ENCODE data around the gene TCF4.

Gene TCF4

DNA sequence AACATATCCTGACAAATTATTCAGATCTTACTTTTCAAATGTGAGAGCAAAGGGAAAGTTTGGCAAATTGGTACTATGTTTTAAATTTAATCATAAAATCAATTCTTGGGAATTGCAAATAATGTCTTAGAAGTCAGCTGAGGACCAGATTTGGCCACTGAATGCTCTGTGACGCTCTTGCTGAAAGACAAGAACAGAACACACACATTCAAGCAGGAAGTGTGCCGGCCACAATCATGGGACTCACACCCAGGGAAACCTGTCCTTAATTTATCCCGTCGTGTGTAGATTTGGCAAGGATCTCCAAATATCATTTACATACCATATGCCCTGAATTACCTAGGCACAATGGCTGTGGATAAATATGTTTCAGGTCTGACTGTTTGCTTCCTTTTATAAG is 253.1 kb downstream of the TCF4 start:
- Histone ChIP-seq H3K4me3 (ENCODE audit: low read depth, low read length) (no peak overlapping the region), H3K27ac (ENCODE audit: low read depth, low read length) (no peak overlapping the region)

DNA sequence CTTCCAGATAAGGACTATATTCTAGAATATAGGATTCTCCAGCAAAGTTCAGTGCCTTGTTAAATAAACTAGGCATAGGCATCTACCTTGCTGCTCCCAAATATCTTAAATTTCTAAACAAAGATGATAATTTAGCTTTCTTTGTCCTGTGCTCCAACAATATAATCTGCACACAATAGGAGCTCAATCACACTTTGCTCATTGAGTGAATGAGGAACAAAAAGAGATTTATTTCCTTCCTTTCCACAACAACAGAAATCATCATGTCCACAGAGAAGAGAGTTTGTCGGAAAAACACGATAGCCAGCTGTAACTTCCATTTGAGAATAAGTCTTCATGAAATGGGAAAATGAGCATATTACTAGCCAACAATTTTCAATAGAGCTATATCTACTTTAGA is 256.7 kb downstream of the TCF4 start:
- Histone ChIP-seq H3K9ac (ENCODE audit: low read depth, low read length) (no peak overlapping the region), H3K36me3 (ENCODE audit: control insufficient read depth, insufficient read depth, low read length) (no peaks in the 10 kb centered on the region), H3K27ac (ENCODE audit: low read depth, low read length) (no peak overlapping the region), H3K4me3 (ENCODE audit: low read depth, low read length) (no peak overlapping the region), H3K4me1 (ENCODE audit: control insufficient read depth, insufficient read depth, low read length) (peaks cover 5% of the 10 kb centered on the region), H3K27me3 (ENCODE audit: control insufficient read depth, insufficient read depth, low read length) (no peaks in the 10 kb centered on the region), H3K9me3 (ENCODE audit: control insufficient read depth, insufficient read depth, low read length) (no peaks in the 10 kb centered on the region)

More for the DNA sequence above, 253.1 kb downstream of the TCF4 start:
- no peaks in the 10 kb centered on the region for H3K9me3 ChIP-seq (ENCODE audit: control insufficient read depth, insufficient read depth, low read length)
- peaks cover 39% of the 10 kb centered on the region for H3K4me1 ChIP-seq (ENCODE audit: control insufficient read depth, insufficient read depth, low read length)
- H3K27me3 ChIP-seq (ENCODE audit: control insufficient read depth, insufficient read depth, low read length), result no peaks in the 10 kb centered on the region
- H3K36me3 ChIP-seq (ENCODE audit: control insufficient read depth, insufficient read depth, low read length), result no peaks in the 10 kb centered on the region
- no peak overlapping the region for H3K9ac ChIP-seq (ENCODE audit: low read depth, low read length)

DNA sequence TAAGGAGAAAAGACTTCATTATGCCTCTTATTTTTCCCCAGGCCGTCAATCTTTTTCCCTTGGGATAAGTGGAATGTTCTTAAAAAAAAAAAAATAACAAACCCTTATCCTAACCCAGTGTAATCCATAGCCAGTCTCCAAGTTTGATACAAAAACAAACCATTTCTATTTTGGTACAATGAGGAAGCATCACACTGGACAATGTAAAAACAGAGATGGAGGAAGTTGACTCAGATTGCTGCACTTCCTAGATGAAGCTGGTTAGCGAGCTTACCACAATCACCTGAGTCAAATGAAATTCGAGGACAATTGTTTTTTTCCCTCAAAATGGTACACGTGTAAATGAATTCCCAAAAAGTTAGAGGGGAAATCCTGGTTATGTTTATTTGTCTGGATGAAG is 259.7 kb downstream of the TCF4 start:
- H3K4me3 ChIP-seq (ENCODE audit: low read depth, low read length), result no peak overlapping the region
- no peaks in the 10 kb centered on the region for H3K27me3 ChIP-seq (ENCODE audit: control insufficient read depth, insufficient read depth, low read length)
- H3K36me3 ChIP-seq (ENCODE audit: control insufficient read depth, insufficient read depth, low read length), result no peaks in the 10 kb centered on the region
- H3K4me1 ChIP-seq (ENCODE audit: control insufficient read depth, insufficient read depth, low read length), result peaks cover 18% of the 10 kb centered on the region
- H3K9me3 ChIP-seq (ENCODE audit: control insufficient read depth, insufficient read depth, low read length), result no peaks in the 10 kb centered on the region
- no peak overlapping the region for H3K9ac ChIP-seq (ENCODE audit: low read depth, low read length)
- H3K27ac ChIP-seq (ENCODE audit: low read depth, low read length), result no peak overlapping the region

DNA sequence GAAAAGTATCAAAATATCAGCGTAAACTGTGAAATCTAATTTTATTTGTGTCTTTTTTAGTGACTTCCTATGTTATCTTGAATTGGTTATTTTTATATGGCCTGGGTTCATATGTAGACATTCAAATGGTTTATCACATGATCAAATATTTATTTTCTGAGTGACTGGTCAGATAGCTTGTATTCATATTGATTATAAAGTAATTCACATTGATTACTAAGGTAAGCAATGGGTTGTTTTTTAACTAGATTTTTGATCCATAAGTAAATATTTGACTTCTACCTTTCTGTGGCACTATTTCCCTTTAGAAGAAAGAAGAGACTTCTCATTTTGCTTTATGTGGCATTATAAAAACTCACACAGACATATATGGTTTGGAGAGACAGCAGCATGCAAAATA is 260.5 kb downstream of the TCF4 start:
- Histone ChIP-seq H3K4me1 (ENCODE audit: control insufficient read depth, insufficient read depth, low read length) (peaks cover 25% of the 10 kb centered on the region), H3K36me3 (ENCODE audit: control insufficient read depth, insufficient read depth, low read length) (no peaks in the 10 kb centered on the region), H3K27me3 (ENCODE audit: control insufficient read depth, insufficient read depth, low read length) (no peaks in the 10 kb centered on the region), H3K9me3 (ENCODE audit: control insufficient read depth, insufficient read depth, low read length) (no peaks in the 10 kb centered on the region), H3K27ac (ENCODE audit: low read depth, low read length) (no peak overlapping the region), H3K4me3 (ENCODE audit: low read depth, low read length) (no peak overlapping the region), H3K9ac (ENCODE audit: low read depth, low read length) (no peak overlapping the region)

DNA sequence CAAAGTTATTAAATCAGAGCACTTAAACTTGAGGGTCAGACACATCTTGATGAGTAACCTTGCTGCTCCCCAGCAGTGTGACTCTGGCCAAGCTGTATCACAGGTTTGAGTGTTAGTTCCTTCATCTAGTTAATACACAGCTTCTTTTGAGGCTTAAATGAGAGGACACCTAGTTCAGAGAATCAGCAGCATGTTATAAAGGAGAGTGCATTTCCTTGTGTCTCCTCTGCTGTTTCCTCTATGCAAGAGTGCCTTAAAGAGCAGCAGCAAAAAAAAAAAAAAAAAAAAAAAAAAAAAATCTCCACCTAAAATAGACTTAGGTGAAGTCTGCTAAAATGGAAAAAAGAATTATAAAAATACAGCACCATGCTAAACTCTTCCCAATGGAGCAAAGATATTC is 261.9 kb downstream of the TCF4 start:
- no peaks in the 10 kb centered on the region for H3K36me3 ChIP-seq (ENCODE audit: control insufficient read depth, insufficient read depth, low read length)
- H3K27ac ChIP-seq (ENCODE audit: low read depth, low read length), result no peak overlapping the region
- no peaks in the 10 kb centered on the region for H3K27me3 ChIP-seq (ENCODE audit: control insufficient read depth, insufficient read depth, low read length)
- no peak overlapping the region for H3K9ac ChIP-seq (ENCODE audit: low read depth, low read length)
- H3K9me3 ChIP-seq (ENCODE audit: control insufficient read depth, insufficient read depth, low read length), result no peaks in the 10 kb centered on the region
- peaks cover 23% of the 10 kb centered on the region for H3K4me1 ChIP-seq (ENCODE audit: control insufficient read depth, insufficient read depth, low read length)
- H3K4me3 ChIP-seq (ENCODE audit: low read depth, low read length), result no peak overlapping the region

DNA sequence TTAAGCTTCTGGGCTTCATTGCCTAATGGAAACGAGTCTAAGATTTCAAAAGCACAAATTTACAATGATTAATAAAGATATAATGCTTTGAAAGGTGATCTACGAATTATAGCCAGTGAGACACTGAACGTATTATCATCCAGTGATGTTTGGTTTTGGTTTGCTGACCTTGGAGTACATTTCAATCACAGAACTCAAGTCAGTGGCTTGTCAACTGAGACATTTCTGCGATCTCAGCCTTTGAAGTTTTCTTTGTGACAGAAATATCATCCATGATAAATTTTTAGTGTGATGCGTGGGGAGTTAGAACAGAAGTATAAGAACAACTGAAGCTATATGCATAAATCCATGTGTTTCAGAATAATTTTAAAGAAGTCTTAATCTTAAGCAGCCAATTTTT is 263.8 kb downstream of the TCF4 start:
- H3K27ac ChIP-seq (ENCODE audit: low read depth, low read length), result no peak overlapping the region
- no peaks in the 10 kb centered on the region for H3K27me3 ChIP-seq (ENCODE audit: control insufficient read depth, insufficient read depth, low read length)
- peaks cover 39% of the 10 kb centered on the region for H3K4me1 ChIP-seq (ENCODE audit: control insufficient read depth, insufficient read depth, low read length)
- no peaks in the 10 kb centered on the region for H3K36me3 ChIP-seq (ENCODE audit: control insufficient read depth, insufficient read depth, low read length)
- H3K9ac ChIP-seq (ENCODE audit: low read depth, low read length), result no peak overlapping the region
- no peak overlapping the region for H3K4me3 ChIP-seq (ENCODE audit: low read depth, low read length)
- no peaks in the 10 kb centered on the region for H3K9me3 ChIP-seq (ENCODE audit: control insufficient read depth, insufficient read depth, low read length)

DNA sequence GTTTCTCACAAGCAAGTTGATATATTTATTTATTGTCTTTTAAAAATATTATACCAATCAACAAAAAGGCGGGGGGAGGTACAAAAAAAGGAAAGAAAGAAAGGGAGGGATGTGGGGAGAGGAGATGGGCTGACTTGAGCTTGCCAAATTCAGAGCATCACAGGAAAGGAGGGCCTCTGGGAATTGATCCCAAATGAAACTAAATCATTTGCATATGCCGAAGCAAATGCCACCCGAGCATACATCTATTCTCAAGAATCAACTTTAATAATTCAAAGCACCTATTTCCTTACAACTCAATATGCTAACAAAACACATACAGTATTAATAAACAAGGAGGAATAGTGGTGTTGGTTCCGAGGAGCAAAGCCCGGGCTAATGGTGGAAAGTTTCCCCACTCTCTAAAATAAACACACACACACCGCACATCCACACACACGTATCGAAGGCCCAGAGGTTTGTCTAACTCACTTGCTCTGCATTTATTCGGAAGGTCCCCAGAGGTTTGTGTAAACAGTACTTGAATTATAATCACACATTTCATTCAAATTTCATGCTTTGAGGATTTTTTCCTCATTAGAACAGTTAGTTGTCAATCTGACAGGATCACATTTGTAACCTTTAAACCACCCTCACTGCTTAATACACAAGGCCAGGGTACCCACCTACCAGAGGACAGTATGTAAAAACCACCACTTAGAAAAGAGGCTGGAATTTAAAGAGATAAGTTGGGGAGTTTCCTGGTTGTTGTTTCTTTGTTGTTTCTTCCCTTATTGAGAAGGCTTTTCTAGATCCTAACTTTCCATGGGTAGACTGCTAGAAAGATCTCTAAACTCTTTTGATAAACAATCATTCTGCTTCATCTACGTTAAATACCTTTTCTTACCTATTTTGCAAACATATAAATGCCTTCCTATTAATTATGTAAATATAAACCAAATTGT is 264.7 kb downstream of the TCF4 start:
- H3K4me3 ChIP-seq (ENCODE audit: low read depth, low read length), result peak overlapping the region; percentile 81
- no peak overlapping the region for H3K9ac ChIP-seq (ENCODE audit: low read depth, low read length)
- H3K27ac ChIP-seq (ENCODE audit: low read depth, low read length), result no peak overlapping the region
- H3K4me1 ChIP-seq (ENCODE audit: control insufficient read depth, insufficient read depth, low read length), result peaks cover 40% of the 10 kb centered on the region
- no peaks in the 10 kb centered on the region for H3K27me3 ChIP-seq (ENCODE audit: control insufficient read depth, insufficient read depth, low read length)
- H3K36me3 ChIP-seq (ENCODE audit: control insufficient read depth, insufficient read depth, low read length), result no peaks in the 10 kb centered on the region
- no peaks in the 10 kb centered on the region for H3K9me3 ChIP-seq (ENCODE audit: control insufficient read depth, insufficient read depth, low read length)

DNA sequence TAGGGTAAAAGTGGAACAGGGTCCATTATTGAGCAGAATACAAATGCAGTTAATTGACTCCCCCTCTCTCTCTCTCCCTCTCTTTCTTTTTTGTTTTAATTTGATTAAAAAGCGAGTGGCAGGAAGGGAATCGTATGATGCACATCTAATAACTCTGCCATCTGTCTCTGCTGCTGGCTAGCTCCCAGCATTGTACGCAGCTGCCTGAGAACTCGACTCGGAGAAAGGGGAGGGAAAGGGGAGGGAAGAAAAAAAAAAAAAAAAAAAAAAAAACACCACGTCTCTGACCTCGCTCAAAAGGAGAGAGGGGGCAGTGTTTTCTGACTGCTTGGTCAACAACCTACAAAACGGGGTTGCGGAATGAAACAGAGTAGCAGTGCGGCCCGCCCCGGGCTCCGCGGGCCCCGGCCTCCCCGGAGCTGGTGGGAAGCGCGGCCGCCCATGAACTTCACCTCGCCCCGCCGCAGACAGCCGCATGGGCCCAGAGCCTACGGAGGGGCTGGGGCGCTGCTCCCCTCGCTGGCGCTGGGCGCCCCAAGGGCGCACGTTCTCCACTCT is 265.7 kb downstream of the TCF4 start:
- Histone ChIP-seq H3K9ac (ENCODE audit: low read depth, low read length) (0 out of 2 replicates have a peak overlapping the region, but pooled peaks have one; percentile 26), H3K4me1 (ENCODE audit: control insufficient read depth, insufficient read depth, low read length) (peaks cover 48% of the 10 kb centered on the region)

DNA sequence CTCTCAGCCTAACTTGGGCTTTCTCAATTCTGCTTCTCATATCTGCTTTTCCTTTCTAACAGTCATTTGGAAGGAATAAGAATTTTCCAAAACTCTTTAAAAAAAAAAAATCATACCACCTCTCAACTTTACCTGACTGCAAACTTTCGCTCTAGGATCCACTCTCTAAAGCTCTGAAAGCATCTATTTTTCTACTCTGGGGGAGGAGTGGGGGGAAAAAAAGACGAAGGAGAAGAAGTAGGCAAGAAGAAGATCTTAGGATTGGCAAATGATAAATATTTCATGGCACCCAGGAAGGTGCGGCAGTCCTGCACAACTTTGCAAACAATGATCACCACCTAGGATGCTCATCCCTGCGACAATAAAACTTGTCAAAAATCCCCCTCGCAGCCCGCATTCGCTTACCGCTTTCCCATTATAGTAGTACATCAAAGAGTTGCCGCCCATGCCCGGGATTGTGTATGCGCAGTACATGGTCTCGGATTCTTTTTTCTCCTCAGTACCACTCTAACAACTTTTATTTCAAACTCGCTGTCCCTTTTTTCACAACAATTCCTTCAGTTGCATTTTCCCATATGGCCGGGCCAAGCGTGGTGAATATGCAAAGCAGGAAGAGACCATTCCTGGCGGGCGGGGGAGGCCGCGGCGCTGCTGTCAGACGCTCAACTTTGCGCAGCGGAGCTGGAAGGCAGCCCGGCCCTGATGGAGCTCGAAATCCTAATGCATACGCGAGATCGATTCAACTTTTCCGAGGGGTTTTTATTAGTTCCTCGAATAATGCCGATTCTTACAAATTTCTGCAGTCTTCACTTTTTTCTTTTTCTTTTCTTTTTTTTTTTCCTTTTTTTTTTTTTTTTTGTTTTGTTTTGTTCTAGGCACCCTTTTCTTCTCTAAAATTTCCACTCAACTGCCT is 266.5 kb downstream of the TCF4 start:
- H3K9me3 ChIP-seq (ENCODE audit: control insufficient read depth, insufficient read depth, low read length), result no peaks in the 10 kb centered on the region

More for the DNA sequence above, 265.7 kb downstream of the TCF4 start:
- Histone ChIP-seq H3K36me3 (ENCODE audit: control insufficient read depth, insufficient read depth, low read length) (no peaks in the 10 kb centered on the region), H3K4me3 (ENCODE audit: low read depth, low read length) (peak overlapping the region; percentile 81), H3K27me3 (ENCODE audit: control insufficient read depth, insufficient read depth, low read length) (no peaks in the 10 kb centered on the region), H3K27ac (ENCODE audit: low read depth, low read length) (peak overlapping the region; percentile 86), H3K9me3 (ENCODE audit: control insufficient read depth, insufficient read depth, low read length) (no peaks in the 10 kb centered on the region)

DNA sequence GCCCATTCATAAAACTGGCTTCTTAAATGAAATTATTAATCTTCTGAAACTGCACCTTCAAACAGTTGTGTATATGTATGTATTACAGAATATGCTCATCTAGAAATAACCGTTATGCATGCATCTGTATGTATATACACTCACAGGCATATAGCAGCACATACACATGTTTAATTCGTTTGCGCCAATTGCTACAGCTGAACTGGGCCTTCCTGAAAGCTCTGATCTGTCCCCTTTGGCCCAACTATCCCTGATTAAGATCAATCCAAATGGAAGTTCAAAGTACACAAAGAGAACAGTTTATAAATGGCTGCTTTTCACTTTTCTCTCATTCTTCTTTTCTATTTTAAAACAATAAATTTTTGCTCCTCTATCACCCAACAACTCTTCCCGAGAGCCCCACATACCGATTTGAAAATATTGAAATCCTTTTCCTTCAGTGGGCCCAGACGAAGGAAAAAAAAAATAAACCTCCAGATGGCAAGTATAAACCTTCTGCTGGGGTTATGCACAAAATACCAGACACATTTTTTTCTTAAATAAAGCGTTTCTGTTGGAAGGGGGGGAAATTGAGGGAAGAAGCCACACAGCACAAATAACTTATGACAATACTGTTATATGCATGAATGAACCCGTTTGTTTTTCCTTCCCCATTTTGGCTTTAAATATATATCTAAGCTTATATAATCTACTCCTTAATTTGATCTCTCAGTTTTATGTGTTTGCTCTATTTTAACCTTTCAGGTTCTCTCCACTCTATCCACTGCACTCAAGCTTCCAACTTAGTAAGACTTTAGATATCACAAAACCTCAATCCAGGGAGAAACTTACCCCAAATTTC is 267.3 kb downstream of the TCF4 start:
- Histone ChIP-seq H3K9ac (ENCODE audit: low read depth, low read length) (no peak overlapping the region), H3K36me3 (ENCODE audit: control insufficient read depth, insufficient read depth, low read length) (no peaks in the 10 kb centered on the region), H3K9me3 (ENCODE audit: control insufficient read depth, insufficient read depth, low read length) (no peaks in the 10 kb centered on the region), H3K27ac (ENCODE audit: low read depth, low read length) (no peak overlapping the region), H3K4me1 (ENCODE audit: control insufficient read depth, insufficient read depth, low read length) (peaks cover 58% of the 10 kb centered on the region), H3K27me3 (ENCODE audit: control insufficient read depth, insufficient read depth, low read length) (no peaks in the 10 kb centered on the region), H3K4me3 (ENCODE audit: low read depth, low read length) (peak overlapping the region; percentile 81; the same call in 1 of the 2 replicates)

More for the DNA sequence above, 266.5 kb downstream of the TCF4 start:
- H3K27me3 ChIP-seq (ENCODE audit: control insufficient read depth, insufficient read depth, low read length), result no peaks in the 10 kb centered on the region
- H3K36me3 ChIP-seq (ENCODE audit: control insufficient read depth, insufficient read depth, low read length), result no peaks in the 10 kb centered on the region
- no peak overlapping the region for H3K9ac ChIP-seq (ENCODE audit: low read depth, low read length)
- H3K4me1 ChIP-seq (ENCODE audit: control insufficient read depth, insufficient read depth, low read length), result peaks cover 53% of the 10 kb centered on the region
- H3K4me3 ChIP-seq (ENCODE audit: low read depth, low read length), result peak overlapping the region; percentile 81
- H3K27ac ChIP-seq (ENCODE audit: low read depth, low read length), result peak overlapping the region; percentile 86
